ENCODE results near the gene GTPBP1.

GTPBP1 gene

DNA sequence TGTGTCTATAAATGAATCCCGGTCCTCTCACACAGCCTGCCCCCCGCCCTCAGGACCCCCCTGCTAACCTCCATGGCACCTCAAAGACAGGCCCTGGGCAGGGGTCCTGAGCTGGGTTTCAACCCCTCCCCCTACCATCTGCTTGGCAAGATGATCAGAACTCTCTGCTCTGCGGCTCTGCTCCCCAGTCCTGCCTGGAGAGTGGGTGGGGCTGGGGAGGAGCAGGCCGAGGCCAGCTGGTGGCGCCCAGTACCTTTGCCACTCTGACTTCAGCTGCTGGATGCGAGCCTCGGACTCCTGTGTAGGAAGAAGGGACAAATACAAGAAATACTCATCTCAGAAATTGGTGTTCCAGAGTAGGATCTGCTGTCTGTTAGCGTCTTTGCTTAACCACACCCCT is 35.0 kb downstream of the GTPBP1 start:
- no peak for DNase-seq

DNA sequence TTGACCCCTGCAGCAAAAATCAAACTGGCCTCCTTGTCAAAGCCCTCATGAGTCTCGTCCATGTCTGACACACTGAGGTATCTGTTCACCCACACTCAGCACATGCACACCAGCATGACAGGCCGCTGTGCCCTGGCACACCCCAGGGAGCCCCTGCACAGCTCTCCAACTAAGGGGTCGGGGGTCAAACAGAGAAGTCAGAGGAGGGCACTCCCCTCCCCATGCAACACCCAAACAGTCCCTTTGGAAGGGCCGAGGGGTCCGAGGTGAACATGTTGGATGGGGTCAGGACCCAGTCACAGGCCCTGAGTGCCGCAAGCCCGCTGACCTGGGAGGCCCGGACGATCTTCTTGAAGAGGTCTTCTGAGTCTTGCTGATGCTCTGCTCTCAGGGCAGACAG is 35.4 kb downstream of the GTPBP1 start:
- no peak for DNase-seq

DNA sequence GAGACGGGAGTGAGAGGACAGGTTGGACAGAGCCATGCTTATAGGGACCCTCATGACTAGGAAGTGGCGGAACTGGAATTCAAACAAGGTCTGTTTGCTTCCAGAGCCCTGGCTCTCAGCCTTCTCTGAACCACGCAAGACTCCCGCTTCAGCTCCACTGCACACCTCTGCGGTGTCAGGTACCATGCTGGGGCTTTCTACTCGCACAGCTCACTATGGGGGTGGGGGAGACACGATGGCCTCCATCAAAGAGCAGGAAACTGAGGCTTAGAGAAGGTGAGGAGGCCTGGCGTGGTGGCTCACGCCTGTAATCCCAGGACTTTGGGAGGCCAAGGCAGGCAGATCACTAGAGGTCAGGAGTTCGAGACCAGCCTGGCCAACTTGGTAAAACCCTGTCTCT is 35.8 kb downstream of the GTPBP1 start:
- DNase-seq = no peak

DNA sequence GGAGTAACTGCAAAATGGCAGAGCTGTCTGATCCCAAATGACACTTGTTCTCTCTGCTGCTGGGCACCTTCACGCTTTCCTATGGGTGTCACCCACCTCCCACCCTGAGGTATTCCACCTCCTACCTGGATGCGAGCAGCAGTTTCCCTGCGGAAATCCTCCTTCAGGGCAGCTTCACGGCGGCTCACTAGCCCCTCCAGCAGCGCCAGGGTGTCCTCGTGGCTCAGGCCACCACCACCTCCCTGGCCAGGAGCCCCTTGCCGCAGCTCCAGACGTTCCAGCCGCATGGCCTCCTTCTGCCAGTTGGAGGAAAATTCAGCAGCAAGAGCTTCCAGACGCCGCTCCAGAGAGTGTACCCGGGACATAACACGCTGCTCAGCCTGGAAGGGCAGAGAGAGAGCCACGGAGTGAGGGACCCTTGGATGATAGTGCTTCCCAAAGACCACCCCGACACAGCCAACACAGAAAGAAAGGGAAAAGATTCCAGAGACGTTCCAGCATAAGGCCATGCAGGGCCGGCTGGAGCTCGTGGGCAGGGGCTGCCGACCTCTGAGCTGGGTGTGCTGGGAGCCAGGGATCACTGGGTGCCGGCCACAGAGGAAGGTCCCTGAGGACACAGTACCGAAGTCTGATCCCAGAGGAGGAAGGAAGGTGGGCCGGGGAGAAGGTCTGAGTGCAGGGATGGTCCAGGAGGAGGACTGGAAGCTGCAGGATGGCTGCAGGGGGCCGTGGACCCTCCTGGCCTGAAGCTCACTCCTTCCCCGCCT is 36.6 kb downstream of the GTPBP1 start:
- no peak for DNase-seq

GRCh38 chr22:38744981-38745380 is 39.2 kb downstream of the GTPBP1 start:
- DNase-seq = no peak

GRCh38 chr22:38745676-38746460 is 40.1 kb downstream of the GTPBP1 start:
- DNase-seq = no peak

DNA sequence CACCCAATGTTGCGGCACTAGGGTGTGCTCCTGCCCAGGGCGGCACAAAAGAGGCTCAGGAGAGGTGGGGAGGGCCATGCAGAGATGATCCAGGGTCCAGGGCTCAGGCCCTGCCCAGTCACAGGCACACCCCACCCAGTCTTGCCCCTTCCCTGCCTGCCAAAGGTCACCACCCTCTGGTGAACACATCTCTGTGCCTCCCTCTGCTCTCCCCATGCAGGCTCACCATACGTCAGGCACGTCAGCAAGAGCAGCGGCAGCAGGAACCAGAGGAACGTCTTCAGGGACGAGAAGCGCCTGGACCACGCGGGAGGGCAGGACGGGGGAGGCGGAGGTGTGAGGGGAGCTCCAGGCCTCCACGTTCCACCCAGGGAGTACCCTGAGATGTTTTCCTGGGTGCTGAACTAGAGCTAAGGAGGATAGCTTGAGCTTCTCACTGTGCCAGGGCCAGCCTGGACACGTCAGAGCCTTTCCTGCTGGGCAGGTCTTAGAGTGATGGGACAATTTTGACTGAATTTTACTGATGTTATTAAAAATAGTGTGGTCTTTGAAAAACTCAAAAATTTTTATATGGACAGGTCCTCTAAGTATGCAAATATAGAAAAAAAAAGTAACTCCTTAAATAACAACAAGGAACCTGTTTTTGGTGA is 42.9 kb downstream of the GTPBP1 start:
- DNase-seq = no peak

GRCh38 chr22:38750104-38750503 is 44.4 kb downstream of the GTPBP1 start:
- no peak for DNase-seq

DNA sequence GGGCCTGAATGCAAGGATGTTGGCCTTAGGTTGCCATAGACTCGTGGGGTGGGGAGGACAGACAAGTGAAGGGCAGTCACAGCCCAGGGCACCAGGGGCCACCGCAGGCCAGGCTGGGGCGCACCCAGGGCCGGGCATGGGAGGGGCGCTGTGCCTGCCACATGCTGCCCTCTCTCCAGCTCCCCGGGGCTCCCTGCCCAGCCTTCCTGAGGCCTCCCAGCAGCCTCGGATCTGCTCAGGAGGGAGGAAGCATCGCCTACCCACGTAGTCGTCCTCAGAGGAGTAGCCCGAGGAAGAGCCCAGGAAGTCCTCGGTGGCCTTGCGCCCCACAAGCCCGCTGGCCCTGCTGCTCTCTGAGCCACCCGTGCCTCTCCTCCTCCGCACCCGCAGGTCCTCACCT is 44.9 kb downstream of the GTPBP1 start:
- DNase-seq = no peak

DNA sequence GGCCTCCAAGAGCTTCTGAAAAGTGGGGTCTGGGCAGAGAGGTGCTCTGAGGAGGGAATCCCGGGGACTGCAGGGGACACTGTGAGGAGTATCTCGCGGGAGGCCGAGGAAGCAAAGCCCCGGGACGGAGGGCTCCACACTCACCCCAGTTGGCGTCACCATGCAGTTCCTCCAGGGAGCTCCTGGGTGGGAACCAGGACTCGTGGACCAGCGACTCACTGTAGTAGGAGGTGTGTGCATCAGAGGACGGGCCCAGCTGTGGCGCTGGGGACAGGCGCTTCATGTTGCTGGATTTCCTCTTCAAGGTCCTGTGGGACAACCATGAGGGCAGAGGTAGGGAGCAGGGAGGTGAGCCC is 45.3 kb downstream of the GTPBP1 start:
- no peak for DNase-seq

GRCh38 chr22:38751422-38752346 is 45.9 kb downstream of the GTPBP1 start:
- no peak for DNase-seq

DNA sequence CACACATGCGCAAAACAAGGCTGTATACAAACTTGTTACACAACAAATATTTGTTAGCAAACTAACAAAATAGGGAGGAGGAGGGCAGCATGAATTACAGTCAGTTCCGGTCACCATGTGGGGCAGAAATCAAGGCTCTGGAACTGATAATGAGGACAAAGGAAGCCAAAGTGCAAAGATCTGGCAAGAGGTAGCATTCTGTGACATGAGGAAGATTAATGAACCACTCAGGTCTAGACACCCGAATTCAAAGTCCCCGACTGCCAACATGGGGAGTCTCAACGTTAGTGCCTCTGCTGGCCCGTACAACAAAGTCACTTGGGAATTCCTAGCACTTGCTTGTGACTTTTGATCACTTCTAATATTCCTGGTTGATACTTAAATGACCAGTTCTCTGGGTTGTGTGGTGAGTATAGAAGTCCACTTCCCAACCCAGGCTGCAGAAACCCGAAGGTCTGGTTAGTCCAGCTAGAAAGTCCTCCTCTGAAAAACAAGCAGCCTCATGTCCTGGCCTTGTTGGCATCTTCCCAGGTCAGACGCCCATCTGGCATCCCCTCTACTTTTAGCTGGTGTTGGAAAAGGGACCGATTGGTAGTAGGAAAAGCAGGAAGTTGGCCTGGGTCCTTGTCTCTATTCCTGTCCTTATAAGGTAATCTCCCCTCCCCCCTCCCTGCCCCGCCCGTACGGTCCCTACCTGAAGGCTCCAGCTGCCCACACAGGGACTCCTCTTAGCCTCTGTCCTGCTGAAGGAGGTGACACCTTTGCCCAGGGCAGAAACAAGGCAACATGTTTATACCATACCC is 48.4 kb downstream of the GTPBP1 start:
- DNase-seq = peak; percentile 26

DNA sequence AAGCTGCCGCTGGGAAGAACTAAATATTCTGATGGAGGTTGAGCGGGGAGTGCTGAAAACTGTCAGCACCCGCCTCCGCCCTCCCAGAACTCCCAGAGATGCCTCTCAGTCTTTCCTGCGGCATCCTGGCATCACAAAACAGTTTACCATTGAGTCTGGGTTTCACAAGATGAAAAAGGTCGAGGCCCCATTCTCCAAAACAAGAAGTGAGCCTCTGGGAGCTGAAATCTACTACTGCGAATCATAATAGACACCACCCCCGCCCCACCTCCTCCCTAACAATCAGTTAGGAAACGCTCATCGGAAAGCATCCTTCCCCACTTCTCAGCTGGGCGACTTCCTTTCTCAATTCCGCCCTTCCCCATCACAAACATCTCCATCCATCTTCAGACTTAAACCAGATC is 49.0 kb downstream of the GTPBP1 start:
- peak; percentile 25 for DNase-seq

GRCh38 chr22:38755155-38755910 is 49.6 kb downstream of the GTPBP1 start:
- DNase-seq = peak; percentile 79

- peak; percentile 85 for DNase-seq
Observed at GRCh38 chr22:38755911-38756532, 50.3 kb downstream of the GTPBP1 start, which contains the start of gene SUN2. SUN2 (minus strand) TSS chr22:38755998; CDS start chr22:38752628, 3,370 bp downstream.

GRCh38 chr22:38756711-38757463 is 51.1 kb downstream of the GTPBP1 start:
- DNase-seq = no peak

DNA sequence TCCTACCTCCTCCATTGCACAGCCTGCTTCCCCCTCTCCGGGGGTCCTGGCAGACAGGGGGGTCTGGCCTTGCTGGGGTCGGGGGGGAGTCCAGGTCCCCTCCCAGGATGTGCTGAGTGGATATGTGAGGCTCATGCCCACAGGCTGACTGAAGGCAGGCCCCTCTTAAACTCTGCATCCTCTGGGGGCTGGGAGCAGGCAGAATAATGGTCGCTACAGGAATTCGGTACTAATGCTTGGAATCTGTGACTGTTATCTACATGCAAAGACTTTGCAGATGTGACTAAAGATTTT is 51.7 kb downstream of the GTPBP1 start:
- DNase-seq = no peak

DNA sequence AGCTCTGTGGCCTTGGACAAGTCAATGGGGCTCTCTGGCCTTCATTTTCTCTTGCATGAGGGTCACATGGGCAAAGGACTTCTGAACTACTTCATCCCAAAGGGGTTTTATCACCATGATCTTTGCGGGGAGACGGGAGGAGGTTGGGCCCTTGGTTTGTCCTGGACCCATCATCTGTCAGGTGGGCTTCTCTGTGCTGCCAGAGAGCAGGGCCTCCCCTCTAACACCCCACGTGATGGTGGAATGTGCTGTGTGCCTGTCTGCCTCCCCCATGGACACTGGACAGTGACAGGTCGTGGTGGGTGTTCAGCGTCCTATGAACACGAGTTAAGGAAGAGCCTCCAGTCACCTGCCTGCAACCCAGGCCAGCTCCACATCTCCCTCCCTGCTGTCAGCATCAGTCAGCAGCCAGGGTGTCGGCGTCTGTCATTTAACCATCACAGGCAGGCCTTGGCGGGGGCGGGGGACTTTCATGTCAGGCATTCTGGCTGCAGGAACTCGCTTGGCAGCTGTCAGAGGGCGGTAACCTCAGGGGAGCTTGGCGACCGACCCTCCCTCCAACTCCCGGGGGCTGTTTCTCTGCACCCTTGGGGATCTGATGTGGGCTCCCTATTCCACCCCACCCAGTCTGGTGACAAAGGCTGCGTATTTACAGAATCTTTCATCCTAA is 52.7 kb downstream of the GTPBP1 start:
- DNase-seq = no peak

DNA sequence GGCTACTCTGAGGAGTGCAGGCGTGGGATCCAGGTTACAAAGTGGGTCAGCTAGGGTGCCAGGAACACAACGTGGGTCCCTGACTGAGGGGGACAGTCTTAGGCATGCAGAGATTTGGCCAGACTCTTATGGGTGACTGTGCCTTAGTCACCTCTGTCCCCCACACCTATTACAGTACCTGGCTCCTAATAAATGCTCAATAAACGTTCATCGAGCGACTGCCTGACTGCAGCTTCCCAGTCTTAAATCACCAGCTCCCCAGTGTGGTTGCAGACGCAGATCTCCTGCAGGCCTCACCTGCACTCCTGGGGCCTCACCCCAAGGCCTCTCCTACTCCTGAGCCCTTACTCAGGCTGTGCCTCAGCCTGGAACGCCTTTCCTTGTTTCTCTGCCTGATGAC is 53.3 kb downstream of the GTPBP1 start:
- no peak for DNase-seq

Data from right kidney (tissue), 1 donor.